GM21576 (cell line): ENCODE data around the gene RALGPS2.

Experiments used
- ATAC-seq: cut with Tn5 transposase; IDR thresholded peaks from one replicate; pipeline ENCODE4 v1.9.1; 2021; ENCODE audit warnings: mild to moderate bottlenecking, moderate library complexity; ENCODE audit not compliant: unreplicated experiment

Gene RALGPS2

GRCh38 chr1:178912597-178912996 lies 187.6 kb downstream of the RALGPS2 start:
- no peak for ATAC-seq

- no peak for ATAC-seq
These were observed 191.6 kb downstream of the RALGPS2 start for GRCh38 chr1:178916448-178917174.

DNA sequence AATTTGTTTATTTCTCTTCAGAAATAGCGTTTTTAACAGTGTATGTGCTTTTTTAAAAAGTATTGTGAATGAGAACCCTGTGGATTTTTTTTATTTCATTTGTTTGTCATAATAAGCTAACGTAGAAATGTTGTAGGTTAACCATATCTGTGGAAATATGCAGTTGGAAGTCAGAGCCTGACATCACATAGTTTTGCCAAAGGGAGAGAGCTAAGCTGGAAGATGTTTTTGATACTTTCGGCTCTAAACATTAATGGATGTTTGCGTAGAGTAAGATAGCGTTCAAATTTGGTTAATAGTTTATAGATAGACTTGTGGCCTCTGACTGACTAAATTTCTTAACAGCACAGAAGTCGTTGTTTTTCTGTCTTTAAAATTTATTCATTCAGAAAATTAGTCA lies 193.3 kb downstream of the RALGPS2 start:
- no peak for ATAC-seq

GRCh38 chr1:178918955-178919354 lies 193.9 kb downstream of the RALGPS2 start:
- ATAC-seq, result no peak

DNA sequence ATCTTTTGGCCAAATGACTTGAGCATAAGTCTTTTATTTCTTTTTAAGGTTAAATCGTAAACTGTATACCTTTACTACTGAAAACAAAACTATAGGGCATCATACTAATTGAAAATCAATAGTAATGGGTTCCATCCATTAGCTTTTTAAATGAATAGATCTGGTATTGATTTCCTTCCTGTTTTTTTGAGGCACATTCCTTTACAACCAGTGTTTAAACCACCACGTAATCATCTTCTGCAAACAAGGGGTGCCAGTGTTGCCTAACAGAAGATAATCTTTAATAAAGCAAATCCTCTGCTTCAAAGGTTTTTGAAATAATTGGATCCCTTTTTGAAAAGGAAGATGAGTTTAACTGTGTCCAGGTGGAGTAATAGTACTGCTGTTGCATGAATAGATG lies 194.5 kb downstream of the RALGPS2 start:
- ATAC-seq, result no peak

DNA sequence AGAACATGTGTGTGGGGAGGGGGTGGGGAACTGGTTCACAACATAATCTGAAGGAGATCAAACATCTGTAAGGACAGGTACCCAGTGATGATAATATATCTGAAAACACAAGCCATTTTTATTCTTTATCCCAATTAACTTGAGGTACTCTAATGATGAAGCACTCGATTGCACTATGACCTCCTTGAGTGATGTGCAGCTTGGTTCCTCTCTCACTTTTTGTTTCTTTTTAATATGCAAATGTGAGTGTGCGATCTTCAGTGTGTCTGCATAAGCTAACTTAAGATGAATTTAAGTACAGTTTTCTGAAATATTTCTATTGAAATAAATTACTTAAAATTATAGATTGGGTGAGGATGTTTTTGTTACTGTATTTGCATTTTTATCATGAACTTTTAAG lies 196.5 kb downstream of the RALGPS2 start:
- ATAC-seq, result no peak

DNA sequence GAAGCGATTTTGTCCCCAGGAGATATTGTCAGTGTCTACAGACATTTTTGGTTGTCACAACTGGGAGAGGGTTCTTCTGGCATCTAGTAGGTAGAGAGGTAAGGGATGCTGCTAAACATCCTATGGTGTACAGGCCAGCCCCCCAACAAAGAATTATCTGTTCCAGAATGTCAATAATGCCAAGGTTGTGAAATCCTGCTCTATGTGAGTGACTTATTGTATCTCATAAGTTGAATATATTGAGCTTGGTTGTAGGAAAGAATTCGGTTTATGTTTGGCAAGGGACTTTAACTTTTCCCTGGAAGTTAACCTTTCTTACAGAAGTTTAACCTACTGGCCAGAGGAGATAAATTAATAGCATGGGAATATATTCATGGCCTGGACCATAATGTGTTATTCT lies 198.5 kb downstream of the RALGPS2 start:
- ATAC-seq, result no peak

DNA sequence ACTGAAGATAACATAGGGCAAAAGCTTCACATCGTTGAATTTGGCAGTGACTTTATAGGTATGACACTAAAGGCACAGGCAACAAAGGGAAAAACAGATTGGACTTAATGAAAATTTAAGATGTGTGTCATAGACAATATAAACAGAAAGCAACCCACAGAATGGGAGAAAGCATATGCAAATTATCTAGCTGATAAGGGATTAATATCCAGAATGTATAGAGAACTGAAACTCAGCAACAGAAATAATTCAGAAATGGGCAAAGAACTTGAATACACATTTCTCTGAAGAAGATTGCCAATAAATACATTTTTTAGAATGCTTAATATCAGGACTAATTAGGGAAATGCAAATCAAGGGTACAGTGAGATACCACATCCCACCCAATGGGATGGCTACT lies 201.0 kb downstream of the RALGPS2 start:
- ATAC-seq, result no peak

- no peak for ATAC-seq
These were observed 202.0 kb downstream of the RALGPS2 start for GRCh38 chr1:178927003-178927402.

DNA sequence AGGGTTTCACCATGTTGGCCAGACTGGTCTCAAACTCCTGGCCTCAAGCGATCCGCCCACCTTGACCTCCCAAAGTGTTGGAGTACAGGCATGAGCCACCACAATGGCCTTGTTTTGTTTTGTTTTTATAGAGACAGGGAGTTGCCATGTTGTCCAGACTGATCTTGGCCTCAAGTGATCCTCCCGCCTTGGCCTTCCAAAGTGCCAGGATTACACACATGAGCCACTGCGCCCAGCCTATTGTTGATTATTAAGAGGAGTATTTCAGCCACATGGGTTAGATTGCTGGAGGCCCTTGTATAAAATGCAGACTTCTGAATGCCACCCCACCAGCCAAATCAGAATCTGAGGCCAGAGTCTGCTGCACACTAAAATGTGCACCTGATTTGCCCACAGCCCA lies 203.0 kb downstream of the RALGPS2 start:
- ATAC-seq, result no peak

DNA sequence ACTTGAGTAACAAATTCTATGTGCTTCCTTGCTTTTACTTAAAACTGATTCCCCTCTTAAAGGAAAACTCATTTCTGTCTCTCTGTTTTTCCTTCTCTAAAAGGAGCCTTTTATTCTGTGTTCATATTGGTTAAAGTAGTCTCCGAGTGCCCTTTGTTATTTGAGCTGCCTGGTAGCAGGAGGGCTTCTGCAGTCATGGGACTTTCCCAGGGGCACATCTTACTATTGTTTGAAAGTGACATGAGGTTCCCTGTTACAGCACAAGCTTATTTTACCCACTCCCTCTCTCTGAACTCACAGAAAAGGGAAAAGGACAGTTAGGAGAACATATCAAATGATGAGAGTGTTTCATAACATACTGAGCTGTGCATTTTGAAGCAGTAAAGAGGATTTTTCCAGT lies 203.9 kb downstream of the RALGPS2 start:
- no peak for ATAC-seq

DNA sequence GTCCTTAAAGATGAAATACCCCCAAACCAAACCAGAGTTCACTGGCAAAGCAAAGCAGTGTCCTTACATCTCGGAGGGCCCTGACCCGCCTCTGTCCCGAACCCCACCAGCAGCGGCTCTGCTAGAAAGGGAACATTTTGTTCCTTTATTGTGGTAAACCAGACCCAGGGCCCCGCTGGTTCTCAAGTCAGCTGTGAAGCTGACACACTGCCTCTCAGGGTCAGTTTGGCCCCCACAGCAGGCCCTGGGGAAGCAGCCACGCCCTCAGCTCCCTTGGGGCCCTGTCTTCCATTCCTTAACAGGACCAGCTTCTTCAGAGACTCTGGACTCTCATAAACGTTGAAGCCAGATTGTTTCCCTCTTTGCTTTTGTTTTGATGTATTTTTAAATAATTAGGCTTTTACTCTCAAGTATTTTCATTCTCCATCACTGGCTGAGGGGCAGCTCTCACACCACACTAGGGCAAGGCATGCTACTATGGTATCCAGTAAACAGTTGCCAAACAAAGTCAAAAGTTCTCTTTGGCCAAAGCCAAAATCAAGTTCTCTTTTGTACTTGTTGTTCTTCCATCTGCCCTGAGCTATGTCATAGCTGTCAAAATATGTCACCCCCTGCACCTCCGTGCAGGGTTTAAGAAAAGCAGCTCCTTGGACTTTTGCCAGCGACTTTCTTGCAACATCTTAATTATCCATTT lies 207.0 kb downstream of the RALGPS2 start:
- ATAC-seq, result no peak

GRCh38 chr1:178932552-178932906 lies 207.5 kb downstream of the RALGPS2 start:
- no peak for ATAC-seq

DNA sequence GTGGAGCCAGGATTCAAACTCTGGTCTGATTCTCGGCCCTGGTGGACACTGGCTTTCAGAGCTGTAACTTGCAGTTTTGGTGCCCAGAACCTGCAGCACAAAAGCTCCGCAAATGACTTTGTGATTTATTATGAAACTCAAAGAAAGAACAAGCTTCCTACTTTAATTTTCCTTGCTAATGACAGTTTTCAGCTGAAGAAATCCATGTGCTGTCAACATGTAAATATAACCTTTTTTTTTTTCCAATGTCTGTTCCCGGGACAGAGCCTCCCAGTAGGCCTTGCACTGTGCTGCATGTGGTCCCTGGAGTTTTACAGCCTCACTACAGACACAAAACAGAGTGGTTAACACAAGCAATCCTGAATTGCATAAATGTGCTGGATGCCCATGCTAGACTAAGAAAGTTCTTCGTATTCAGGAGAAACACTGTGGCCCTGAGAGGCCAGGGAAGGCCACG lies 208.1 kb downstream of the RALGPS2 start:
- ATAC-seq, result no peak

DNA sequence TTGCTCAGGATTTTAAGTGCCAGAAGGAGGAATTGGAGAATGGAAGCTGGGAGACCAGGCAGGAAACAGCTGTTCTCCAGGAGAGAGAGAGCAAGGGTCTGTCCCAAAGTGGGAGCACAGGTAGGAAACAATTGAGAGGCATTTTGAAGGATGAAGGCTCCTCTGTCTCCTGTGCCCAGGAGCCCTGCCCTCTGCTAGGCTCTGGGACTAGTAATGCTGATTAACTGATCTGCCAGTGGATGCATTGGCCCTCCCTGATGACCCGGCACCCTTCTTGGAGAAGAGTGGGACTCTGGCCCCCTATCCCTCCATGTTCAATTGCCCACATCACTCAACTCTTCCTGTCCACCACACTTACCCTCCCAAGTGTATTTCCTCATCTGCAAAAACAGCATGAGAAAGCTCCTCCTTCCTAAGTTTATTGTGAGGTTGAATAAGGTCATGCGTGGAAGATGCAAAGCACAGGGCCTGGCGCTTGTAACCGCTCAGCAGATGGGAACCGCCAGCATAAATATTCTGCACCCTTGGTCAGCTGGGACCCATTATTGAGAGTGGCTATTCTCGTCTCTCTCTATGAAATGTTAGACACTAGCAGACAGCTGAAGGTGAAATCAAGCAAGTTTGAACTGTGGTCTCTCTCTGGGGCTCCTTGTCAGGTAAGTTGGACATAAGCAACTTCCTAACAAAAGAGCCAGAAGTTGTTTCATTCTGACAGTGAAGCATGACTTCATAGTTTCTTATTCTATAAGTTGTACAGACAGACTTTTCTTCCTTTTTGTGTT lies 208.9 kb downstream of the RALGPS2 start:
- no peak for ATAC-seq

GRCh38 chr1:178934546-178934945 lies 209.5 kb downstream of the RALGPS2 start:
- no peak for ATAC-seq

- ATAC-seq, result no peak
These were observed 210.6 kb downstream of the RALGPS2 start for GRCh38 chr1:178935610-178936009.

DNA sequence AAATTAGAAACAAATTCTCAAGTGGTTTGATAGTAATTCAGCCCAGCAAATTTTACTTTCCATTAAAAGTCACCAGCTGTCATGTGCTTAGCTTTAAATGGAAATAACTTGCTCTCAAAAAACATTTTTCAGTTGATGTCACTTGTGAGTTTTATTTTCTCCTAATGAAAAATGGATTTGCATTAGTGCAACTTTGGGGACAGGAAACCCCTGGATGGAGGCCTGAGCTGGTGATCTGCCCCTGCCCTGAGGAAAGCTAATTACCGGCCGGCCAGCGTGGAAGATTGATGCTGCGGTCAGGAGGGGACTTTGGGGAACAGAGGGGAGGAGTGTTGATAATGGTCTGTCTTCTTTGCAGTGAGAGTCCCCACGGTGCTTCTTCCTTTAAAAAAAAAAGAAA lies 212.7 kb downstream of the RALGPS2 start:
- no peak for ATAC-seq

- no peak for ATAC-seq
These were observed 213.3 kb downstream of the RALGPS2 start for GRCh38 chr1:178938101-178938958.

GRCh38 chr1:178938959-178939317 lies 213.9 kb downstream of the RALGPS2 start:
- no peak for ATAC-seq
